Left ventricle myocardium inferior (tissue), 1 donor: ENCODE measurements around the gene CCDC154. TPM values are rescaled to one million over a fixed set of nuclear protein-coding genes. Genes with fewer than 3 reads are reported as not detected.

Experiments
- DNase-seq: peaks from one replicate; pipeline ENCODE4 v3.0.0-alpha.2; 2020
- H3K27ac ChIP-seq: fragments of 200-600 bp; replicated peaks from 2 replicates; pipeline ENCODE4 v1.8.0; 2021
- H3K27me3 ChIP-seq: fragments of 200-600 bp; 2 replicates; pipeline ENCODE4 v1.8.0; 2021; ENCODE audit warnings: low read depth
- H3K36me3 ChIP-seq: fragments of 200-600 bp; 2 replicates; pipeline ENCODE4 v1.8.0; 2021
- H3K4me1 ChIP-seq: fragments of 200-600 bp; 2 replicates; pipeline ENCODE4 v1.8.0; 2021
- H3K4me3 ChIP-seq: fragments of 200-600 bp; 2 replicates; pipeline ENCODE4 v1.8.0; 2021; ENCODE audit warnings: mild to moderate bottlenecking, moderate library complexity
- H3K9me3 ChIP-seq: fragments of 200-600 bp; replicated peaks from 2 replicates; pipeline ENCODE4 v1.8.0; 2021
- intact Hi-C: fragments of 100-400 bp; cut with micrococcal nuclease; formaldehyde crosslinking; loops from one replicate; pipeline ENCODE4 v1.11.0; 2022
- total RNA-seq: library from RNA; stranded (reverse); fragmentation: NEBNext Ultra II Directional; extraction: Animal tissue kit (Norgen Biotek cat#: 25700); gene quantifications from one replicate; pipeline ENCODE4 v1.2.1, GENCODE V29; 2021
- TF ChIP-seq, protein P1 (sequence below): fragments of 200-600 bp; IDR thresholded peaks from 2 replicates; pipeline ENCODE4 v1.8.0; 2021; ENCODE audit warnings: antibody characterized with exemption, mild to moderate bottlenecking, borderline replicate concordance
- donor health status: DM: no; HTN: yes; CAD: no; lungs with severe emphysema.

The CCDC154 gene
- total RNA-seq, 1 donor from 2014 or later, result 1.3 TPM

DNA sequence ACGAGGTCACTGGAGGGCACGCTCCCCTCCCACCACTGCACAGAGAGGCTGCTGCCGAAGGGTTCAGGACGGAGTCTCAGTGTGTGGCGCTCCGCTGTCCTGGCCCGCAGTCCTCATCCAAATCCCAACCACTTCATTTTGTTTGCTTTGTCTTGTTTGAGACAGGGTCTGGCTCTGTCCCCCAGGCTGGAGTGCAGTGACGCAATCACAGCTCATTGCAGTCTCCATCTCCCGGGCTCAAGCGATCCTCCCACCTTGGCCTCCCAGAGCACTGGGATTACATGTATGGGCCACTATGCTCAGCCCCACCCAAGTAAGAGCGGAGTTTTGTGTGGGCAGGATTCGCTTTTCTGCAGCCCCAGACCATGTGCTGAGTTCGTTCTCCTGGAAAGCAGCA, 42.6 kb downstream of the CCDC154 start:
- Histone ChIP-seq H3K27me3 (no peaks in the 10 kb centered on the region), H3K4me1 (no peaks in the 10 kb centered on the region), H3K4me3 (no peak overlapping the region), H3K27ac (no peak overlapping the region), H3K9me3 (no peaks in the 10 kb centered on the region), H3K36me3 (peaks cover 58% of the 10 kb centered on the region)
- intact Hi-C loops, result no loop called here
- TF ChIP-seq, protein P1, sequence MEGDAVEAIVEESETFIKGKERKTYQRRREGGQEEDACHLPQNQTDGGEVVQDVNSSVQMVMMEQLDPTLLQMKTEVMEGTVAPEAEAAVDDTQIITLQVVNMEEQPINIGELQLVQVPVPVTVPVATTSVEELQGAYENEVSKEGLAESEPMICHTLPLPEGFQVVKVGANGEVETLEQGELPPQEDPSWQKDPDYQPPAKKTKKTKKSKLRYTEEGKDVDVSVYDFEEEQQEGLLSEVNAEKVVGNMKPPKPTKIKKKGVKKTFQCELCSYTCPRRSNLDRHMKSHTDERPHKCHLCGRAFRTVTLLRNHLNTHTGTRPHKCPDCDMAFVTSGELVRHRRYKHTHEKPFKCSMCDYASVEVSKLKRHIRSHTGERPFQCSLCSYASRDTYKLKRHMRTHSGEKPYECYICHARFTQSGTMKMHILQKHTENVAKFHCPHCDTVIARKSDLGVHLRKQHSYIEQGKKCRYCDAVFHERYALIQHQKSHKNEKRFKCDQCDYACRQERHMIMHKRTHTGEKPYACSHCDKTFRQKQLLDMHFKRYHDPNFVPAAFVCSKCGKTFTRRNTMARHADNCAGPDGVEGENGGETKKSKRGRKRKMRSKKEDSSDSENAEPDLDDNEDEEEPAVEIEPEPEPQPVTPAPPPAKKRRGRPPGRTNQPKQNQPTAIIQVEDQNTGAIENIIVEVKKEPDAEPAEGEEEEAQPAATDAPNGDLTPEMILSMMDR, result no peak
- DNase-seq, result no peak

DNA sequence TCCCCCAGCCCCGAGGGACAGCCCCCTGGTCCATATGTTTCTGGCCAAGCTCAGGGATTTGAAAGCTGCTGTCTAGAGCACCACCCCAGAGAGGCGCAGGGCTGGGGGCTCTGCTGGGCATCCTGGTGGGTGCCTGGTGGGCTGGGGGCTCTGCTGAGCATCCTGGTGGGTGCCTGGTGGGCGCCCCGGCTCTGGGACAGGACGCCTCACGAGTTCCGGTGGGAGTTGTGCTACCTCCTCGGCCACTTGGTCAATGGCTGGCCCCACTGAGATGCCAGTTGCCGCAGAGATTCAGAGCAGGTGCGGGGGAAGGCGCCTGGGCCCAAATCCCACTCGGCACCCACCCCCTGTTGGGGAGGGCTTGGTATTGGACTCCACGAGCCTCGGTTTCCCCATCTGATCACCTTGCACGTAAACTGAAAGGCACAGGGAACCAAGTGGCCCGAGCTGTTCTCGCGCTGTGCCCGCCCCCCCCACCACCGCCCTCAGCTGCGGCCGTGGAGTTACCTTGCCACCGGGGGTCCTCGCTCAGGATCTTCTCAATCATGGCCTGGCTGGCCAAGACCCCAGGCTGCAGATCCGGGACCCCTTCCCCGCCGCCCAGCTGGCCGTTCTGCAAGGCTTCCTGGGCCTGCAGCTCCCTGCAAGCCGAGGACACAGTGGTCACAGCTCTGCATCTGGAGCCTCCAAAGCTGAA, 43.1 kb downstream of the CCDC154 start:
- no peak for DNase-seq
- intact Hi-C loops, result no loop called here
- Histone ChIP-seq H3K4me3 (no peak overlapping the region), H3K9me3 (no peaks in the 10 kb centered on the region), H3K4me1 (no peaks in the 10 kb centered on the region), H3K36me3 (peaks cover 61% of the 10 kb centered on the region), H3K27me3 (no peaks in the 10 kb centered on the region), H3K27ac (no peak overlapping the region)
- TF ChIP-seq, protein P1, result no peak

DNA sequence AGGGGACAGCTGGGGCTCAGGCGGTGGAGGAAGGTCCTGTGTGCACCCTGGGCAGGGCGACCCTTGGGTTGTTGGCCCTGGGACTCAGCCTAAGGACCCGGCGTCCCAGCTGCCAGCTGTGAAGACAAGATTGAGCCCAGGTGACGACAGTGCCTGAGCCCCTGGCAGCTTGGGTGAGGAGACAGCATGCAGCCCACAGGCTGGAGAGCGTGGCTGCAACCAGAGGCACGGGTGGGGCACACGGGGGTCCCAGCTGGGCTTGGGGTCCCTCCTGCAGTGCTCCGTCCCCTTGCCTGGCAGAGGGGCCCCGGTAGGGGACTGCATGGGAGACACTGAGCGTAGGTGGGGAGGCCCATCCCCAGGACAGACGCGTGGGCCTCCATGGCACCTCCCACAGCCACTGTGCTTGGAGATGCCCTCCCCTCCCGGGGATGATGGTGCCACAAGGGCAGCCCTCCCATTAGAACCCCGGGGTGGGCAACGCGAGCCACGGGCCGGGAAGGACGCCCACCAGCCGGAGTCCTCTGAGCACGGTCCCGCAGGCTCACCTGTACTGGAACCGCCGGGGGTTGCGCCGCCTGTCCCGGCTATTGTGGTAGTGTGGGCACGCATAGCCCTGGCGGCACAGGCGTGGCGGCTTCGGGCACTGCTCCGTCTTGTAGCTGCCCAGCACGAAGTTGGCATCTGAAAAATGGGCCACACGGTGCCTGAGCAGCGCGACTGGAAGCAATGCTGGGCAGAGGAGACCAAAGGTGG, 45.4 kb downstream of the CCDC154 start:
- intact Hi-C loops, result no loop called here
- no peaks in the 10 kb centered on the region for H3K4me1 ChIP-seq
- no peak overlapping the region for H3K27ac ChIP-seq
- peaks cover 80% of the 10 kb centered on the region for H3K36me3 ChIP-seq
- no peaks in the 10 kb centered on the region for H3K27me3 ChIP-seq
- TF ChIP-seq, protein P1, result no peak
- H3K4me3 ChIP-seq, result no peak overlapping the region
- no peaks in the 10 kb centered on the region for H3K9me3 ChIP-seq
- DNase-seq, result no peak

DNA sequence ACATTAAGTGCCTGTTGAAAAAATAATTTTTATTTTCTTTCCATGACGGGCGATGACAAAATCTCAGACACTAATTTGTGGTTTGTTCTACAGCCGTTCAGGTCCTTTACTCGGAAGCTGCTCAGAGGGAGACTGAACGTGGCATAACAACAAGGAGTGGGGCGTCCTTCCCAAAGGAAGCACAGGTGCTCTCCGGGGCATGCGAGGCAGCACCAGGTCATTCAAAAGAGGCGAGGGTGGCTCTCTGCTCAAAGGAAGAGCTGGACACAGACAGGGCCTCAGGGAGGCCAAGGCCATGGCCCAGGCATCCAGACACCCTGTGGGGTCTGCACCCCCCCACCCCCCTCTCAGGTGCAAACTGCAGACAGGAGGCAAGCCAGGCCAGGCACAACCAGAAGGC, 46.0 kb downstream of the CCDC154 start:
- Histone ChIP-seq H3K27me3 (no peaks in the 10 kb centered on the region), H3K4me1 (no peaks in the 10 kb centered on the region), H3K4me3 (no peak overlapping the region), H3K9me3 (no peaks in the 10 kb centered on the region), H3K36me3 (peaks cover 81% of the 10 kb centered on the region), H3K27ac (no peak overlapping the region)
- no peak for DNase-seq
- TF ChIP-seq, protein P1, result no peak
- intact Hi-C loops, result no loop called here

DNA sequence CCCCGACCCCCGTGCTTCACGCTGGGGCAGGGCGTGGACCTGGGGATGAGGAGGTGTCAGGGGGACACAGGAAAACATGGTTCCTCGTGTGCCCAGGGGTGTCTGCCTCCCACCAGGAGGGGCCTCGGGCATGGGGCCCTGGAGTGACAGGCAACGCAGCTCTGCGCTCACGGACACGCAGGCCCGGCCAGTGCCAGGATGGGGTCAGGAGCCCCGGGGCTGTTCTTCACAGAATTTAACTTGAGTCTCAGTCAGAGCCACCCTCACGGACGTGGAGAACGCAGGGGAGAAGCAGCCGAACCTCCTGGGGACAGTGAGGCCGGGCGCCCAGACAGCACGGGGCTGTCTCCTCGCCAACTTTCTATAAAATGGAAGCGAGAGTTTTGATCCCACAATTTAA, 46.6 kb downstream of the CCDC154 start:
- Histone ChIP-seq H3K4me3 (no peak overlapping the region), H3K36me3 (peaks cover 81% of the 10 kb centered on the region), H3K27ac (no peak overlapping the region), H3K4me1 (no peaks in the 10 kb centered on the region), H3K9me3 (no peaks in the 10 kb centered on the region), H3K27me3 (no peaks in the 10 kb centered on the region)
- TF ChIP-seq, protein P1, result no peak
- DNase-seq, result no peak
- intact Hi-C loops, result no loop called here
